ENCODE results near the gene EVI5.

DNA sequence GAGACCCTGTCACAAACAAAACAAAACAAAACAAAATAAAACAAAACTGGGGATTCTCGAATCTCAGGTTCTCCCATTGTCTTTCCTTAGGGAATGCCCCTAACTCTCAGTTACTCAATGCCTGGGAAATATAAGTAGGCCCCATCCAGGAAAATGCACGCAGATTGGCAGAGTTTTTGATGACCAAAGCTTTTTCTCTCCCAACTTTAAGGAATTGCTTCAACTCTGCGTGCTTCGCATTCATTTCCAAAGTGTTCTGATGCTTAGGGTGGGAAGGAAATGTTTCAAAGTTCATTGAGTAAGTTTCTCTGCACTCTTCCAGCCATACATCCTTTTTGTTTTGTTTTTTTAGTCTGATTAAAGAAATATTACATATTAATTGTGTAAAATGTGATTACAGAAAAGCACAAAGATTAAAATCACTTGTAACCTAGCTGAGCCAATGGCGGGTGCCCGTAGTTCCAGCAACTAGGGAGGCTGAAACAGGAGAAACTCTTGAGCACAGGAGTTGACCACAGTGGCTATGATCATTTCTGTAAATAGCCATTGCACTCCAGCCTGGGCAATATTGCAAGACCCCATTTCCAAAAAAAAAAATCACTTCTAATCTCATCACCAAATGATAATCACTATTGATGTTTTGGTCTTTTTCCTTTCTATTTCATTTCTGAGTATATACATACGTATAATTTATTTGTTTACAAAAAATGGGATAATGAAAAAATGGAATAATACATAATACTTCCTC is 18.4 kb upstream of the EVI5 start:
- TF ChIP-seq CTCF (conservative IDR thresholded peaks at IDR 0.05; ENCODE audit: low read depth, low read length) (no peak), EZH2phosphoT487 (IDR thresholded peaks at IDR 0.05; ENCODE audit: borderline replicate concordance, low read length) (no peak), EZH2 (IDR thresholded peaks at IDR 0.05; ENCODE audit: low read length, unreplicated experiment) (no peak)

All from PC-3 (cell line).